Vagina (tissue), 2 donors: ENCODE results near the gene RET. TPM values are rescaled to one million over a fixed set of nuclear protein-coding genes. Genes with fewer than 3 reads are reported as not detected.

Source experiments
- DNase-seq, 2 donors: peaks; one replicate each; pipeline ENCODE4 v3.0.0-alpha.2; 2017; ENCODE audit errors: extremely low spot score in 2 of 2
- H3K27ac ChIP-seq: fragments of 200-600 bp; sonication (generic); one replicate; pipeline ENCODE4 v1.5.1; 2019
- H3K27me3 ChIP-seq: fragments of 200-600 bp; sonication (generic); one replicate; pipeline ENCODE4 v1.5.1; 2019
- H3K36me3 ChIP-seq, 2 donors: fragments of 200-600 bp; sonication (generic); one replicate each; pipeline ENCODE4 v1.5.1; 2017 to 2019
- H3K4me1 ChIP-seq: fragments of 200-600 bp; sonication (generic); one replicate; pipeline ENCODE4 v1.5.1; 2019
- H3K4me3 ChIP-seq, 2 donors: fragments of 200-600 bp; sonication (generic); 1 replicate in 1 of 2; 2 replicates in 1 of 2; pipeline ENCODE4 v1.5.1; 2016 to 2019
- H3K9me3 ChIP-seq: fragments of 200-600 bp; sonication (generic); one replicate; pipeline ENCODE4 v1.5.1; 2019
- CTCF ChIP-seq, 3 experiments: fragments of 450-650 bp in 2 of 3; fragments of 200-600 bp in 1 of 3; sonication (generic) in 1 of 3; IDR thresholded peaks; one replicate each; pipeline ENCODE4 v1.5.1; 2017 to 2019; ENCODE audit warnings: antibody characterized with exemption in 3 of 3, mild to moderate bottlenecking in 2 of 3, moderate library complexity in 2 of 3
- POLR2A ChIP-seq, 2 donors: fragments of 450-650 bp; IDR thresholded peaks; one replicate each; pipeline ENCODE4 v1.6.1; 2017; ENCODE audit warnings: antibody characterized with exemption in 2 of 2, mild to moderate bottlenecking in 2 of 2, moderate library complexity in 2 of 2
- POLR2AphosphoS5 ChIP-seq, 2 donors: sonication (generic); formaldehyde crosslinking; IDR thresholded peaks; one replicate each; pipeline ENCODE4 v1.9.0; 2017; ENCODE audit warnings: antibody characterized with exemption in 2 of 2, mild to moderate bottlenecking in 2 of 2, low read depth in 1 of 2; ENCODE audit not compliant: insufficient read depth in 1 of 2
- intact Hi-C: fragments of 100-400 bp; cut with DNase I; formaldehyde crosslinking; loops from one replicate; pipeline ENCODE4 v1.15.1; 2023
- total RNA-seq: library from RNA; depleted of rRNA; stranded (reverse); fragments of >200 nt; gene quantifications from one replicate; pipeline ENCODE4 v1.2.3, GENCODE V29; 2016

RET gene
- total RNA-seq, 1 donor from 2014 or later, result 7.9 TPM

- intact Hi-C loops, result no loop called here
- Histone ChIP-seq H3K4me1 (peaks cover 24% of the 10 kb centered on the region), H3K36me3 (no peaks in the 10 kb centered on the region), H3K4me3 (no peak overlapping the region), H3K9me3 (no peaks in the 10 kb centered on the region), H3K27me3 (no peaks in the 10 kb centered on the region), H3K27ac (peak overlapping the region; percentile 86)
- TF ChIP-seq POLR2AphosphoS5 (IDR thresholded peaks at IDR 0.05; ENCODE audit: insufficient read depth in 1 of 2, low read depth in 1 of 2), result no peak
- TF ChIP-seq CTCF (IDR thresholded peaks at IDR 0.05), result no peak
- no peak for TF ChIP-seq POLR2A (IDR thresholded peaks at IDR 0.05)
- DNase-seq, result no peak
Measured at GRCh38 chr10:43111101-43111500, 34.2 kb downstream of the RET start.

- peaks cover 24% of the 10 kb centered on the region for H3K4me1 ChIP-seq
- no peaks in the 10 kb centered on the region for H3K9me3 ChIP-seq
- no peak for TF ChIP-seq POLR2AphosphoS5 (IDR thresholded peaks at IDR 0.05; ENCODE audit: insufficient read depth in 1 of 2, low read depth in 1 of 2)
- no peak for TF ChIP-seq POLR2A (IDR thresholded peaks at IDR 0.05)
- no peak for TF ChIP-seq CTCF (IDR thresholded peaks at IDR 0.05)
- H3K27me3 ChIP-seq, result no peaks in the 10 kb centered on the region
- intact Hi-C loops, result no loop called here
- DNase-seq, result no peak
- H3K4me3 ChIP-seq, result no peak overlapping the region
- H3K27ac ChIP-seq, result peak overlapping the region; percentile 86
- H3K36me3 ChIP-seq, result no peaks in the 10 kb centered on the region
Measured at GRCh38 chr10:43111921-43112607, 35.2 kb downstream of the RET start.

- no peaks in the 10 kb centered on the region for H3K36me3 ChIP-seq
- no peak overlapping the region for H3K4me3 ChIP-seq
- H3K27me3 ChIP-seq, result no peaks in the 10 kb centered on the region
- no peak for DNase-seq
- intact Hi-C loops, result no loop called here
- H3K4me1 ChIP-seq, result peaks cover 24% of the 10 kb centered on the region
- H3K9me3 ChIP-seq, result no peaks in the 10 kb centered on the region
- TF ChIP-seq CTCF (IDR thresholded peaks at IDR 0.05), result no peak
- TF ChIP-seq POLR2AphosphoS5 (IDR thresholded peaks at IDR 0.05; ENCODE audit: insufficient read depth in 1 of 2, low read depth in 1 of 2), result no peak
- no peak for TF ChIP-seq POLR2A (IDR thresholded peaks at IDR 0.05)
- no peak overlapping the region for H3K27ac ChIP-seq
Measured at GRCh38 chr10:43112608-43112961, 35.7 kb downstream of the RET start.

- Histone ChIP-seq H3K27ac (no peak overlapping the region), H3K27me3 (no peaks in the 10 kb centered on the region), H3K9me3 (no peaks in the 10 kb centered on the region), H3K36me3 (no peaks in the 10 kb centered on the region), H3K4me3 (no peak overlapping the region), H3K4me1 (peaks cover 24% of the 10 kb centered on the region)
- intact Hi-C loops, result no loop called here
- DNase-seq, result no peak
- TF ChIP-seq POLR2A (IDR thresholded peaks at IDR 0.05) (no peak), CTCF (IDR thresholded peaks at IDR 0.05) (no peak), POLR2AphosphoS5 (IDR thresholded peaks at IDR 0.05; ENCODE audit: insufficient read depth in 1 of 2, low read depth in 1 of 2) (no peak)
Measured at GRCh38 chr10:43113201-43114087, 36.6 kb downstream of the RET start.
